Cardiac fibroblast (primary cell): ENCODE measurements around the gene SCN3B.

Source experiments
- DNase-seq, 2 donors: peaks; one replicate each; pipeline versions ENCODE4 v3.0.0 to v3.0.0-alpha.2; 2010; ENCODE audit warnings: low read depth in 2 of 2
- H3K4me3 ChIP-seq, 2 donors: replicated peaks in 1 of 2; 1 replicate in 1 of 2; 2 replicates in 1 of 2; pipeline ENCODE4 v1.5.1; 2011; ENCODE audit warnings: low read depth in 2 of 2, low read length in 2 of 2, mild to moderate bottlenecking in 2 of 2, moderate library complexity in 1 of 2
- CTCF ChIP-seq: IDR thresholded peaks from one replicate; pipeline ENCODE4 v1.5.1; 2011; ENCODE audit warnings: low read depth, mild to moderate bottlenecking, low read length, inconsistent platforms

The SCN3B gene

GRCh38 chr11:123645286-123645975 is 9.0 kb downstream of the SCN3B start:
- no peak for TF ChIP-seq CTCF
- H3K4me3 ChIP-seq: no peak overlapping the region
- no peak for DNase-seq

- no peak for TF ChIP-seq CTCF
- H3K4me3 ChIP-seq: no peak overlapping the region
- DNase-seq: no peak
These were observed 12.0 kb downstream of the SCN3B start for GRCh38 chr11:123642435-123642834.

GRCh38 chr11:123641495-123641840 is 13.0 kb downstream of the SCN3B start:
- no peak for TF ChIP-seq CTCF
- DNase-seq: no peak
- H3K4me3 ChIP-seq: no peak overlapping the region

- no peak overlapping the region for H3K4me3 ChIP-seq
- peak; percentile 93 for TF ChIP-seq CTCF
- DNase-seq: peak; percentile 51 to 55
These were observed 13.5 kb downstream of the SCN3B start for GRCh38 chr11:123640677-123641494.

- no peak for DNase-seq
- H3K4me3 ChIP-seq: no peak overlapping the region
- TF ChIP-seq CTCF: no peak
These were observed 14.4 kb downstream of the SCN3B start for GRCh38 chr11:123640029-123640428.

GRCh38 chr11:123630126-123630608 is 24.3 kb downstream of the SCN3B start:
- H3K4me3 ChIP-seq: no peak overlapping the region
- DNase-seq: no peak
- no peak for TF ChIP-seq CTCF
